Effector memory CD8-positive, alpha-beta T cell (primary cell): Measurements from ENCODE around the gene CRYBG1.

ENCODE experiments used
- ATAC-seq: fragments of 150-1000 bp; cut with Tn5 transposase; replicated peaks from 2 replicates; pipeline ENCODE4 v1.10.0; 2021; ENCODE audit warnings: mild to moderate bottlenecking, moderate library complexity
- DNase-seq, 3 experiments: peaks; one replicate each; pipeline ENCODE4 v3.0.0; 2021
- H3K27ac Mint-ChIP-seq, 2 donors: one replicate each; pipeline ENCODE4 v1.8.0; 2022; ENCODE audit warnings: mild to moderate bottlenecking in 2 of 2, mixed read lengths in 2 of 2, moderate library complexity in 2 of 2
- H3K27me3 Mint-ChIP-seq, 2 donors: one replicate each; pipeline ENCODE4 v1.8.0; 2022; ENCODE audit warnings: mixed read lengths in 2 of 2
- H3K36me3 Mint-ChIP-seq: one replicate; pipeline ENCODE4 v1.8.0; 2022; ENCODE audit warnings: mild to moderate bottlenecking, moderate library complexity, mixed read lengths; ENCODE audit not compliant: insufficient read depth
- H3K4me1 Mint-ChIP-seq, 2 donors: one replicate each; pipeline ENCODE4 v1.8.0; 2022; ENCODE audit warnings: low read depth in 2 of 2, mixed read lengths in 2 of 2
- H3K4me3 Mint-ChIP-seq, 2 donors: one replicate each; pipeline ENCODE4 v1.8.0; 2022; ENCODE audit warnings: mild to moderate bottlenecking in 2 of 2, mixed read lengths in 2 of 2, moderate library complexity in 2 of 2
- H3K9me3 Mint-ChIP-seq, 2 donors: one replicate each; pipeline ENCODE4 v1.8.0; 2022; ENCODE audit warnings: mixed read lengths in 2 of 2
- total RNA-seq, 9 experiments: gene quantifications; one replicate each; lab custom pipeline; 2026; lab: John Stamatoyannopoulos, UW

The CRYBG1 gene
- 199 to 369 (median 282) reads per million in 9 experiments for total RNA-seq

GRCh38 chr6:106360410-106360988 lies at the start of gene CRYBG1:
Gene CRYBG1 (plus strand): TSS chr6:106360717. CDS start chr6:106360909, 192 bp downstream.
- Mint-ChIP-seq H3K4me3 (peak within 1 kb of the TSS; percentile 88), H3K27ac (no peak within 1 kb of the TSS), H3K27me3 (peaks cover 25 to 28% of the 10 kb centered on the region in 2 donors), H3K9me3 (no peaks in the 10 kb centered on the region), H3K4me1 (peaks cover 7% of the 10 kb centered on the region in 2 donors), H3K36me3 (no peaks in the 10 kb centered on the region)
- DNase-seq (peak; percentile 58 to 75 (median 73)), ATAC-seq (peak; percentile 93)

DNA sequence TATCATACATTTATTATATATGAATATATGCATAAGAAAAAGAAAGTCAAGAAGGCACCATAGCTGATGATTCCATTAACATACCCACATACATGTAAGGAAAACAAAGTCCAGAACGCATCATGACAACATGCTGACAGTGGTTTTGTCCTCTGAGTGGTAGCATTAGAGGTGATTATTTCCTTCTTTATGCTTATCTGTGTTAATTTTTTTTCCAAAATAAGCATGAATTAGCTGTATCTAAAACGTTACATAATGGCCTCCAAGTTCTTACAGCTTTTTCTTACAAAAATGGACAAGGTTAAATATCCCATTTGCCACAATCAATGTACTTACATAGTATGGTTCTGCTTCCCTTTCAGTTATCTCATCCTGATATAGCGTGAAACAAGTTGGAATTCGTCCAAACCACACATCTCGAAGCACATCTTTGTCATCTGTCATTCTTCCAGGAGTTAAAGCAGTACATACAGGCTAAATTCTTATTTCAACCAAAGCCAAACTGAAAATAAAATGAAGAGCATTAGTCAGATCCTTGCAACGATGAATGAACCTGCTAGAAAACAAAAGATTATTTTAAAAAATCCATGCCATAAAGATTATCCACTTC lies 44.6 kb upstream of the CRYBG1 start:
- Mint-ChIP-seq H3K27me3 (no peaks in the 10 kb centered on the region), H3K9me3 (no peaks in the 10 kb centered on the region), H3K4me1 (peaks cover 36 to 59% of the 10 kb centered on the region in 2 donors), H3K36me3 (peaks cover 15% of the 10 kb centered on the region), H3K27ac (peak overlapping the region; percentile 0 to 33), H3K4me3 (peak overlapping the region in 1 of 2 donors; percentile 5)
- ATAC-seq (no peak), DNase-seq (no peak)

DNA sequence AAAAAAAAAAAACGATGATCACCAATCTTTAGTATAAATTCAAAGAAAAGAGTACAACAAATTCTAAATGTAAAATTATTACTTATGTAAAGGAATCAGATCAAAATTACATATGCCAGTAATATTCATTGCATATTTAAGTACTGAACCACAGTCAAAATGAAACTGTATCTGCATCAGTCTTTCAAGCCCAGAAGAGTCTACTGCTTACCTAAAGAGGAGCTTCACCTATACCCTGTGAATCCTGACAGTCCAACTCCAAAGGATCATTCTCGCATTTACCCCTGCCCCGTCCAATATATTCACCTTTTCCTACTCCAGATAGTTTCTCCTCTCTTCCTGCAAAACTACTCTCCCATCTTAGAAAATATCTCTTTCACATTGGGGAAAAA lies 44.1 kb upstream of the CRYBG1 start:
- no peak for ATAC-seq

DNA sequence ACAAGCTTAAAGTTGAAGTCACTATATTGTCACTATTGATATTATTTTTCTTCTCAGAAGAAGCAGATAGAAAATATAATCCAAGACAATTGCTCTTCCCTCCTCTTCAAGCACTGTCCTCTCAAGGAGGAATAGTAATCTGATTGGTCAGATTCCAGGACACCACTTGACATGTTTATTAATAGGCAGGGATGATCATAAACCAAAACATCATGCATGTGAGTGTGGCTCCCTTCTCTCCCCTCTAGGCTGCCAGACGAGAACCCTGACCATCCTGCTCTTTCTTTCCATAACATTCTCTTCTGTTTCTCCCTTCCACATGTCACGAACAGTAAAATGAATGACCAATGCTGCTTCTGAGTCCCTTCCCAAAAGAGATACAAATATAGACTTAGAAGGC lies 42.5 kb upstream of the CRYBG1 start:
- H3K4me1 Mint-ChIP-seq: peaks cover 26 to 59% of the 10 kb centered on the region in 2 donors
- H3K27me3 Mint-ChIP-seq: no peaks in the 10 kb centered on the region
- no peak for DNase-seq
- no peak for ATAC-seq
- no peak overlapping the region for H3K4me3 Mint-ChIP-seq
- no peaks in the 10 kb centered on the region for H3K9me3 Mint-ChIP-seq
- no peak overlapping the region for H3K27ac Mint-ChIP-seq
- peaks cover 16% of the 10 kb centered on the region for H3K36me3 Mint-ChIP-seq

More for the DNA sequence above, 44.1 kb upstream of the CRYBG1 start:
- H3K36me3 Mint-ChIP-seq: peaks cover 13% of the 10 kb centered on the region
- peaks cover 32 to 59% of the 10 kb centered on the region in 2 donors for H3K4me1 Mint-ChIP-seq
- no peaks in the 10 kb centered on the region for H3K9me3 Mint-ChIP-seq
- no peaks in the 10 kb centered on the region for H3K27me3 Mint-ChIP-seq
- H3K27ac Mint-ChIP-seq: peak overlapping the region; percentile 0 to 33
- DNase-seq: no peak
- peak overlapping the region in 1 of 2 donors; percentile 5 for H3K4me3 Mint-ChIP-seq

GRCh38 chr6:106318851-106319250 lies 41.7 kb upstream of the CRYBG1 start:
- peaks cover 29 to 60% of the 10 kb centered on the region in 2 donors for H3K4me1 Mint-ChIP-seq
- no peaks in the 10 kb centered on the region for H3K9me3 Mint-ChIP-seq
- no peak overlapping the region for H3K4me3 Mint-ChIP-seq
- peaks cover 16% of the 10 kb centered on the region for H3K36me3 Mint-ChIP-seq
- ATAC-seq (no peak), DNase-seq (no peak)
- H3K27me3 Mint-ChIP-seq: no peaks in the 10 kb centered on the region
- no peak overlapping the region for H3K27ac Mint-ChIP-seq

DNA sequence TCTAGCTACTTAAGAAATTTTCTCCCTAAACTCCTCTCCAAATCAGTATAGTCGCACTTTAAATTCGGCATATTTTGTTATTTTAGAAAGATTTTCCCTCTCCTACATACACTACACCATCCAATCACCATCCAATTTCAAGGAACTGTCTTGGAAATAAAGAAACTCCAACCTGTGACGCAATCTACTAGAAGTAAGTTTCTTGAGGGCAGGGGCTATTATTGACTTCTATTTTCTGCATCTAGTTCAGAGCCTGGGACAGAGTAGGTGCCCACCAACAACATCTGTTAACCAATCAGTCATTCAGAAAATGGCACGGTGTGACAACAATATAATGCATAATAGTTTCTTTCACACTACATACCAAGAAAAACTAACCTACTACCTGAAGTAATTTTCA lies 38.6 kb upstream of the CRYBG1 start:
- no peaks in the 10 kb centered on the region for H3K27me3 Mint-ChIP-seq
- H3K9me3 Mint-ChIP-seq: no peaks in the 10 kb centered on the region
- ATAC-seq (no peak), DNase-seq (no peak)
- peak overlapping the region in 1 of 2 donors; percentile 49 for H3K27ac Mint-ChIP-seq
- peaks cover 17% of the 10 kb centered on the region for H3K36me3 Mint-ChIP-seq
- H3K4me3 Mint-ChIP-seq: no peak overlapping the region
- peaks cover 35 to 67% of the 10 kb centered on the region in 2 donors for H3K4me1 Mint-ChIP-seq

DNA sequence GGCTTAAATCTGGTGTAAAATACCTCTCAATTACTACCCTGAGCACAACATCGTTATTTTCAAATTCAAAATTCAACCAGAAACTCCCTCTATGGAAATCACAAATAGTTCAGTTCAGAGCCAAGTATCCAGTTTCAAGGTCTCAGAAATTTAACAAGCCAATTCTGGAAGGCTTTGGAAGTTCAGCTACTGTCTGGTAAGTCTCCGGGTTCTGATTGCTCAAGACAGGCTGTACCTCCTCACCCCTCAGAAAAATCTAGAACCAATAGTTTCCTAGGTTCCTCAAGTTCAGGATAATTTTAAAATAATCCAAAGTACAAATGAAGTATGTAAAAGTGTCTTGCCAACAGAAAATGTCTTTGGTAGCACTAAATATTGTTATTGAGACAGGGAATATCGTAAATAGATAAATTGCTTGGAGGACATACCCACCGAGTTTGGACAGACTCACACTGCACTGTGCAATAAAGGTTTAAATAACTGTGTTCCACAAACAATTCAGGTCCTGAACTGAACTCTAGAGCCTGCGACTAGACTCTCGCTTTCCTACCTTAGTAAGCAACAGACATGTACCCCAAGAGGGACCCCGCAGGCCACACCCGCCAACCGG lies 35.7 kb upstream of the CRYBG1 start:
- ATAC-seq (no peak), DNase-seq (no peak)
- Mint-ChIP-seq H3K36me3 (peaks cover 17% of the 10 kb centered on the region), H3K9me3 (no peaks in the 10 kb centered on the region), H3K27me3 (peaks cover 11 to 19% of the 10 kb centered on the region in 2 donors), H3K4me3 (peak overlapping the region; percentile 98 to 100), H3K27ac (peak overlapping the region; percentile 99 to 100), H3K4me1 (peaks cover 26 to 51% of the 10 kb centered on the region in 2 donors)

- H3K4me1 Mint-ChIP-seq: peaks cover 26 to 46% of the 10 kb centered on the region in 2 donors
- H3K4me3 Mint-ChIP-seq: peak within 1 kb of the TSS; percentile 98 to 100
- no peaks in the 10 kb centered on the region for H3K9me3 Mint-ChIP-seq
- H3K27me3 Mint-ChIP-seq: peaks cover 17 to 26% of the 10 kb centered on the region in 2 donors
- DNase-seq (peak; percentile 100), ATAC-seq (peak; percentile 93)
- peak within 1 kb of the TSS; percentile 99 to 100 for H3K27ac Mint-ChIP-seq
- H3K36me3 Mint-ChIP-seq: peaks cover 17% of the 10 kb centered on the region
Observed at GRCh38 chr6:106325336-106326178, 35.0 kb upstream of the CRYBG1 start, which contains the start of gene ATG5. Gene ATG5 (minus strand): TSS chr6:106325760. CDS start chr6:106316208, 9,552 bp downstream.

DNA sequence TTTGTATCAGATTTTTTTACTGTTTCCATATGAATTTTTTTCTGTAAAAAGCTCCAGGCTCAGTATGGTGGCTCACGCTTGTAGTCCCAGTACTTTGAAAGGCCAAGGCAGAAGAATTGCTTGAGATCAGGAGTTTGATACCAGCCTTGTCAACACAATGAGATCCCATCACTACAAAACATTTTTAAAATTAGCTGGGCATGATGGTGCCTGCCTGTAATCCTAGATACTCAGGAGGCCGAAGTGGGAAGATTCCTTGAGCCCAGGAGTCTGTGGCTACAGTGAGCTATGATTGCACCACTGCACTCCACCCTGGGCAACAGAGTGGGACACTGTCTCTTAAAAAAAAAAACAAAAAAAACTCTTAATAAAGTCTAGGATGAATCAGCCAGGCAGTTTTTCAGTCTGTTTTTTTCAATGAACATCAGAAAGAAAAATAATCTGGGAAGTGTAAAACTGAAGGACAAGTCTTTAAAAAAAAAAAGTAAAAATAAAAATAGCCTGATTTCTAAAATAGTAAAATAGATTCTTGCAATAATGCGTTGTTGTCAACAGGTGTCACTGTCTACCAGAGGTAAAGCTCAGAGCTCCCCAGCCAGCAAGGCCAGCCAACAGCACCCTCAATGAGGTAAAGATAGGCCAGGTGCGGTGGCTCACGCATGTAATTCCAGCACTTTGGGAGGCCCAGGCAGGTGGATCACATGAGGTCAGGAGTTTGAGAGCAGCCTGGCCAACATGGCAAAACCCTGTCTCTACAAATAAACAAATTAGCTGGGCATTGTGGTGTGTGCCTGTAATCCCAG lies 25.7 kb upstream of the CRYBG1 start:
- H3K27me3 Mint-ChIP-seq: peaks cover 29 to 52% of the 10 kb centered on the region in 2 donors
- peaks cover 5 to 6% of the 10 kb centered on the region in 2 donors for H3K4me1 Mint-ChIP-seq
- H3K4me3 Mint-ChIP-seq: no peak overlapping the region
- H3K9me3 Mint-ChIP-seq: no peaks in the 10 kb centered on the region
- DNase-seq (peak; percentile 44 to 48 (median 46)), ATAC-seq (peak; percentile 87)
- H3K36me3 Mint-ChIP-seq: no peaks in the 10 kb centered on the region
- H3K27ac Mint-ChIP-seq: no peak overlapping the region

DNA sequence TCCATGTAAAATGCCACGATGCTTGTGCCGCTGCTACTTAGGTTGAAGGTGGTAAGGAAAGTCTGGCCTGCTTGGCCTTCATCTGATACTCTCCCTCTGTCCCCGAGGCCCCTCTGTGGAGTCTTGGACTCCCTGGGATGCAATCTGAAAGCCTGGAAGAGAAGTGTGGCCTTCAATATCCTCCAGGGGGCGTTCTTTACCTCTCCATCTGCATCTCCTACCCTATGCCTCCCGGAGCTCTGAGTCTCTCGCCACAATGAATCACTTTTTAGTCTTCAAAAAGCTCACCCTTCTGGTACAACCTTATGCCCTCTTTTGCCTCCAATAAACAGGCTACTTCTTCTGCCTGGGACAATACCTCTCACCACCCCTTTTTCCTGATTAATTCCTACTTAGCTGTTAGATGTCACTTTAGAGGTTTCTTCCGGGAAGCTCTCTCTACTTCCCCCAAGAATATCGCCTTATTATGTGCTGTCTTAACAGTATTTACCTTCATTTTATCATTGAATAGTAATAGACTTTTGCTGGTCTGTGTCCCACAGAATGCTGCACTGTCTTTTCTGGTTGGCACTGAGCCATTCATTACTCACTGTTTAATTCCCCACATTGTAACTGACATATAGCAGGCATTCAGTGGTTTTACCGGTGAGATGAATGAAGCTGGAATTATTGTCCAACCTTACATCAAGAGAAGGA lies 21.0 kb upstream of the CRYBG1 start:
- DNase-seq (peak; percentile 20 to 36 (median 27)), ATAC-seq (peak; percentile 83)
- Mint-ChIP-seq H3K4me1 (peaks cover 5 to 6% of the 10 kb centered on the region in 2 donors), H3K4me3 (peak overlapping the region in 1 of 2 donors; percentile 20), H3K27ac (no peak overlapping the region), H3K27me3 (peaks cover 21 to 41% of the 10 kb centered on the region in 2 donors), H3K36me3 (no peaks in the 10 kb centered on the region), H3K9me3 (no peaks in the 10 kb centered on the region)

DNA sequence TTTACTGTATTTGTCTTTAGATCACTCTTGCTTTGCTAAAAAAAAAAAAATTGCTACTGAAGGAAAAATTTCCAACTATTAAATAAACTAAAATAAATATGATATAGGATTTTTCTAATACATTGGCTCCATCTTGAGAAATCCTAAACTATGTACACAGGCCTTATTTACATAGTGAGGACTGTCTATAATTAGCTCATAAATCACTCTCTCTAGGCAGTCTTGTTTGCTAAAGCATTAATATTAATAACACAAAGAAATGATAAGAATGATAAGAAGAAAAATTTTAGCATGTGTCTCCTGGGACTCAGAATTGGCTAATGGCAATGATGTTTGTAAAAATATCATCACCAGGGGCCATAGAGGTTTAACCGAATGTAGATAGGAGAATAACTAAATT lies 13.3 kb upstream of the CRYBG1 start:
- no peaks in the 10 kb centered on the region for H3K4me1 Mint-ChIP-seq
- no peaks in the 10 kb centered on the region for H3K36me3 Mint-ChIP-seq
- no peak overlapping the region for H3K4me3 Mint-ChIP-seq
- H3K9me3 Mint-ChIP-seq: no peaks in the 10 kb centered on the region
- no peak for DNase-seq
- peaks cover 23 to 28% of the 10 kb centered on the region in 2 donors for H3K27me3 Mint-ChIP-seq
- no peak overlapping the region for H3K27ac Mint-ChIP-seq
- no peak for ATAC-seq

GRCh38 chr6:106356378-106356777 lies 4.1 kb upstream of the CRYBG1 start:
- Mint-ChIP-seq H3K36me3 (peaks cover 3% of the 10 kb centered on the region), H3K27ac (no peak overlapping the region), H3K4me3 (no peak overlapping the region), H3K4me1 (peaks cover 5 to 7% of the 10 kb centered on the region in 2 donors), H3K27me3 (peaks cover 49 to 63% of the 10 kb centered on the region in 2 donors), H3K9me3 (no peaks in the 10 kb centered on the region)
- DNase-seq: no peak
- no peak for ATAC-seq
